Activated CD4-positive, CD25-positive, alpha-beta regulatory T cell treated with anti-CD3 and anti-CD28 coated beads, Interleukin-2, amount 50 U/mL, for 16 hours (primary cell): ENCODE data around the gene KIF26B.

Experiments used
- DNase-seq: peaks from one replicate; pipeline ENCODE4 v3.0.0-alpha.2; 2020; ENCODE audit warnings: low read depth, low spot score

The KIF26B gene

GRCh38 chr1:245591346-245592188 is 436.8 kb downstream of the KIF26B start:
- no peak for DNase-seq

GRCh38 chr1:245592189-245592460 is 437.3 kb downstream of the KIF26B start:
- no peak for DNase-seq

GRCh38 chr1:245598524-245599305 is 443.9 kb downstream of the KIF26B start:
- no peak for DNase-seq

- DNase-seq: no peak
These were observed 444.8 kb downstream of the KIF26B start for GRCh38 chr1:245599371-245600174.

- DNase-seq: no peak
These were observed 445.9 kb downstream of the KIF26B start for GRCh38 chr1:245600658-245601057.

- DNase-seq: no peak
These were observed 448.6 kb downstream of the KIF26B start for GRCh38 chr1:245603311-245603865.

GRCh38 chr1:245604979-245605378 is 450.2 kb downstream of the KIF26B start:
- DNase-seq: no peak

GRCh38 chr1:245605480-245606156 is 450.8 kb downstream of the KIF26B start:
- no peak for DNase-seq

GRCh38 chr1:245606157-245606725 is 451.5 kb downstream of the KIF26B start:
- DNase-seq: no peak

- DNase-seq: no peak
These were observed 453.5 kb downstream of the KIF26B start for GRCh38 chr1:245608271-245608670.

- no peak for DNase-seq
These were observed 454.8 kb downstream of the KIF26B start for GRCh38 chr1:245609354-245610150.

- no peak for DNase-seq
These were observed 456.5 kb downstream of the KIF26B start for GRCh38 chr1:245611251-245611650.

GRCh38 chr1:245614476-245614875 is 459.7 kb downstream of the KIF26B start:
- no peak for DNase-seq

- DNase-seq: no peak
These were observed 460.2 kb downstream of the KIF26B start for GRCh38 chr1:245615001-245615400.

GRCh38 chr1:245621589-245621988 is 466.8 kb downstream of the KIF26B start:
- no peak for DNase-seq

GRCh38 chr1:245622332-245623014 is 467.7 kb downstream of the KIF26B start:
- DNase-seq: no peak

GRCh38 chr1:245641384-245641783 is 486.6 kb downstream of the KIF26B start:
- no peak for DNase-seq

GRCh38 chr1:245645406-245645805 is 490.6 kb downstream of the KIF26B start:
- DNase-seq: no peak

GRCh38 chr1:245645894-245646293 is 491.1 kb downstream of the KIF26B start:
- no peak for DNase-seq
